ENCODE measurements around the gene MYO3B.

DNA sequence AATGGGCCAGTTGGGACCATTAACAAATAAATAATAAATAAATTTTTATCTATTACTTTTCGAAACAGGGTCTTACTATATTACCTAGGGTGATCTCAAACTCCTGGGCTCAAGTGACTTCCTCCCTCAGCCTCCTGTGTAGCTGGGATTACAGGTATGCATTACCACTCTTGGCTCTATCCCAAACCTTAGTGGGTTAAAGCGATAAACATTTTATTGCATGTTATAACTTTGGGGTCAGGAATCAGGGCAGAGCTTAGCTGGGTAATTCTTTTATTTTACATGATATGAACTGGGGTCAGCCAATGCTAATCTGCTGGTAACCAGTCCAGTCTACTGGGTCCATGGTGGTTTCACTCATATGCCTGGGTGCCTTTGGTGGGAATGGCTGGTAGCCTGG is 127.8 kb downstream of the MYO3B start:
- TF ChIP-seq ZNF776 (tag by site-specific recombination; IDR thresholded peaks at IDR 0.05; ENCODE audit: borderline replicate concordance) (no peak), ZNF274 (IDR thresholded peaks at IDR 0.05; ENCODE audit: low read length) (no peak), ZNF274 (tag by site-specific recombination; IDR thresholded peaks at IDR 0.05; ENCODE audit: borderline replicate concordance) (no peak), KLF1 (tag by site-specific recombination; IDR thresholded peaks at IDR 0.05) (no peak)
- TF ChIP-seq, protein P1, sequence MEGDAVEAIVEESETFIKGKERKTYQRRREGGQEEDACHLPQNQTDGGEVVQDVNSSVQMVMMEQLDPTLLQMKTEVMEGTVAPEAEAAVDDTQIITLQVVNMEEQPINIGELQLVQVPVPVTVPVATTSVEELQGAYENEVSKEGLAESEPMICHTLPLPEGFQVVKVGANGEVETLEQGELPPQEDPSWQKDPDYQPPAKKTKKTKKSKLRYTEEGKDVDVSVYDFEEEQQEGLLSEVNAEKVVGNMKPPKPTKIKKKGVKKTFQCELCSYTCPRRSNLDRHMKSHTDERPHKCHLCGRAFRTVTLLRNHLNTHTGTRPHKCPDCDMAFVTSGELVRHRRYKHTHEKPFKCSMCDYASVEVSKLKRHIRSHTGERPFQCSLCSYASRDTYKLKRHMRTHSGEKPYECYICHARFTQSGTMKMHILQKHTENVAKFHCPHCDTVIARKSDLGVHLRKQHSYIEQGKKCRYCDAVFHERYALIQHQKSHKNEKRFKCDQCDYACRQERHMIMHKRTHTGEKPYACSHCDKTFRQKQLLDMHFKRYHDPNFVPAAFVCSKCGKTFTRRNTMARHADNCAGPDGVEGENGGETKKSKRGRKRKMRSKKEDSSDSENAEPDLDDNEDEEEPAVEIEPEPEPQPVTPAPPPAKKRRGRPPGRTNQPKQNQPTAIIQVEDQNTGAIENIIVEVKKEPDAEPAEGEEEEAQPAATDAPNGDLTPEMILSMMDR (tag by site-specific recombination; IDR thresholded peaks at IDR 0.05): no peak
- TF ChIP-seq, protein P2, sequence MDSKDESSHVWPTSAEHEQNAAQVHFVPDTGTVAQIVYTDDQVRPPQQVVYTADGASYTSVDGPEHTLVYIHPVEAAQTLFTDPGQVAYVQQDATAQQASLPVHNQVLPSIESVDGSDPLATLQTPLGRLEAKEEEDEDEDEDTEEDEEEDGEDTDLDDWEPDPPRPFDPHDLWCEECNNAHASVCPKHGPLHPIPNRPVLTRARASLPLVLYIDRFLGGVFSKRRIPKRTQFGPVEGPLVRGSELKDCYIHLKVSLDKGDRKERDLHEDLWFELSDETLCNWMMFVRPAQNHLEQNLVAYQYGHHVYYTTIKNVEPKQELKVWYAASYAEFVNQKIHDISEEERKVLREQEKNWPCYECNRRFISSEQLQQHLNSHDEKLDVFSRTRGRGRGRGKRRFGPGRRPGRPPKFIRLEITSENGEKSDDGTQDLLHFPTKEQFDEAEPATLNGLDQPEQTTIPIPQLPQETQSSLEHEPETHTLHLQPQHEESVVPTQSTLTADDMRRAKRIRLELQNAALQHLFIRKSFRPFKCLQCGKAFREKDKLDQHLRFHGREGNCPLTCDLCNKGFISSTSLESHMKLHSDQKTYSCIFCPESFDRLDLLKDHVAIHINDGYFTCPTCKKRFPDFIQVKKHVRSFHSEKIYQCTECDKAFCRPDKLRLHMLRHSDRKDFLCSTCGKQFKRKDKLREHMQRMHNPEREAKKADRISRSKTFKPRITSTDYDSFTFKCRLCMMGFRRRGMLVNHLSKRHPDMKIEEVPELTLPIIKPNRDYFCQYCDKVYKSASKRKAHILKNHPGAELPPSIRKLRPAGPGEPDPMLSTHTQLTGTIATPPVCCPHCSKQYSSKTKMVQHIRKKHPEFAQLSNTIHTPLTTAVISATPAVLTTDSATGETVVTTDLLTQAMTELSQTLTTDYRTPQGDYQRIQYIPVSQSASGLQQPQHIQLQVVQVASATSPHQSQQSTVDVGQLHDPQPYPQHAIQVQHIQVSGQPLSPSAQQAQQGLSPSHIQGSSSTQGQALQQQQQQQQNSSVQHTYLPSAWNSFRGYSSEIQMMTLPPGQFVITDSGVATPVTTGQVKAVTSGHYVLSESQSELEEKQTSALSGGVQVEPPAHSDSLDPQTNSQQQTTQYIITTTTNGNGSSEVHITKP (tag by site-specific recombination; IDR thresholded peaks at IDR 0.05): no peak

Data from HEK293 (cell line).